K562 (cell line): Measurements from ENCODE around the gene GAB4. TPM values are rescaled to one million over a fixed set of nuclear protein-coding genes. Genes with fewer than 3 reads are reported as not detected.

Source experiments
- ATAC-seq: fragments of 200-7000 bp; cut with Tn5 transposase; 3 replicates; pipeline ENCODE4 v1.9.1; 2020; ENCODE audit warnings: moderate library complexity
- BruUV-seq: library from RNA; stranded (reverse); fragments of 400-500 nt; replicated peaks from 2 replicates; lab custom pipeline; 2021; lab: Mats Ljungman, UMichigan
- CTCF ChIA-PET: fragments of 300-600 bp; formaldehyde crosslinking; extraction: SDS; loops from one replicate; lab custom pipeline; 2021; ENCODE audit warnings: low intra/inter-chr PET ratio; lab: Yijun Ruan, JAX
- POLR2A ChIA-PET: fragments of 300-600, 350-650 bp; sonication (Branson Sonifier 250); formaldehyde crosslinking; extraction: SDS; loops from one replicate; lab custom pipeline; 2021; ENCODE audit warnings: antibody characterized with exemption, inconsistent platforms; lab: Yijun Ruan, JAX
- DNase-seq, 4 experiments: peaks; one replicate each; pipeline versions ENCODE4 v3.0.0 to v3.0.0-alpha.2; 2011 to 2018; ENCODE audit warnings: low spot score in 3 of 4, mixed read lengths in 3 of 4; ENCODE audit errors: extremely low read depth in 1 of 4
- FAIRE-seq: peaks from 2 replicates; lab custom pipeline; 2011; peaks lifted over from hg19 to GRCh38; lab: Jason Lieb, UNC
- H2AFZ ChIP-seq: 2 replicates; pipeline ENCODE4 v1.6.0; 2011; ENCODE audit warnings: low read depth, low read length, control low read depth, inconsistent platforms
- H3K27ac ChIP-seq: fragments of 200-600 bp; 3 replicates; pipeline ENCODE4 v1.8.0; 2011; ENCODE audit warnings: low read depth, mild to moderate bottlenecking, control low read depth, inconsistent platforms, low read length, moderate library complexity, mixed read lengths; ENCODE audit errors: extremely low read depth
- H3K27me3 ChIP-seq, 2 experiments: fragments of 300-600 bp in 1 of 2; 2 replicates in 1 of 2; 3 replicates in 1 of 2; pipeline versions ENCODE4 v1.6.0 to v1.8.0; 2011; ENCODE audit warnings: inconsistent platforms in 2 of 2, low read length in 2 of 2, mild to moderate bottlenecking in 1 of 2, mixed read lengths in 1 of 2, moderate library complexity in 1 of 2; ENCODE audit not compliant: control insufficient read depth in 2 of 2, insufficient read depth in 2 of 2
- H3K36me3 ChIP-seq: fragments of 300-600 bp; 3 replicates; pipeline ENCODE4 v1.8.0; 2011; ENCODE audit warnings: mild to moderate bottlenecking, low read length, inconsistent platforms; ENCODE audit not compliant: control insufficient read depth, insufficient read depth
- H3K4me1 ChIP-seq, 2 experiments: fragments of 200-600 bp in 1 of 2; replicated peaks in 1 of 2; 2 replicates in 1 of 2; 3 replicates in 1 of 2; pipeline versions ENCODE4 v1.5.1 to v1.8.0; 2011; ENCODE audit warnings: inconsistent platforms in 2 of 2, low read length in 2 of 2, mild to moderate bottlenecking in 1 of 2, mixed read lengths in 1 of 2, moderate library complexity in 1 of 2; ENCODE audit not compliant: control insufficient read depth in 2 of 2, insufficient read depth in 2 of 2
- H3K4me2 ChIP-seq: 2 replicates; pipeline ENCODE4 v1.6.1; 2011; ENCODE audit warnings: low read length, control low read depth, inconsistent platforms, mixed read lengths; ENCODE audit not compliant: insufficient read depth
- H3K4me3 ChIP-seq: fragments of 200-600 bp; sonication (generic), shearing (Covaris generic); 2 replicates; pipeline ENCODE4 v1.5.1; 2016; ENCODE audit warnings: control low read depth, inconsistent platforms
- H3K79me2 ChIP-seq: fragments of 200-600 bp; 3 replicates; pipeline ENCODE4 v1.8.0; 2011; ENCODE audit warnings: low read length, inconsistent platforms; ENCODE audit not compliant: control insufficient read depth, insufficient read depth
- H3K9ac ChIP-seq, 2 experiments: 2 replicates each; pipeline versions ENCODE4 v1.6.0 to v1.6.1; 2011; ENCODE audit warnings: low read depth in 2 of 2, low read length in 2 of 2, control low read depth in 1 of 2, inconsistent platforms in 1 of 2, mild to moderate bottlenecking in 1 of 2, mixed read lengths in 1 of 2; ENCODE audit not compliant: insufficient read depth in 1 of 2
- H3K9me1 ChIP-seq: one replicate; pipeline ENCODE4 v1.6.0; 2011; ENCODE audit warnings: inconsistent platforms, mild to moderate bottlenecking, low read length, moderate library complexity; ENCODE audit not compliant: control insufficient read depth, insufficient read depth
- H3K9me3 ChIP-seq: replicated peaks from 2 replicates; pipeline ENCODE4 v1.5.1; 2011; ENCODE audit warnings: low read depth, low read length, inconsistent platforms; ENCODE audit not compliant: control insufficient read depth, insufficient read depth
- H4K20me1 ChIP-seq: replicated peaks from 2 replicates; pipeline ENCODE4 v1.6.1; 2011; ENCODE audit warnings: low read length, inconsistent platforms, mixed read lengths; ENCODE audit not compliant: control insufficient read depth, insufficient read depth
- AFF4 ChIP-seq: sonication (generic); formaldehyde crosslinking; IDR thresholded peaks from 2 replicates; pipeline ENCODE4 v1.8.0; 2023; ENCODE audit warnings: mild to moderate bottlenecking, missing genetic modification reagents
- HOXB6 ChIP-seq: fragments of 250-450 bp; sonication (Bioruptor Pico); IDR thresholded peaks from 2 replicates; pipeline ENCODE4 v1.5.1; 2022; ENCODE audit warnings: mild to moderate bottlenecking, borderline replicate concordance
- SFPQ ChIP-seq: fragments of 200-400 bp; formaldehyde crosslinking; IDR thresholded peaks from 2 replicates; pipeline ENCODE4 v1.6.1; 2017; ENCODE audit warnings: mild to moderate bottlenecking, low read depth, low read length, moderate library complexity
- SMAD1 ChIP-seq: fragments of 150-350 bp; IDR thresholded peaks from 2 replicates; pipeline ENCODE4 v1.6.1; 2014; ENCODE audit warnings: low read length, low read depth; ENCODE audit not compliant: partially characterized antibody
- SMARCC2 ChIP-seq: fragments of 450-650 bp; IDR thresholded peaks from 2 replicates; pipeline ENCODE4 v1.6.1; 2017; ENCODE audit warnings: antibody characterized with exemption, moderate library complexity, mild to moderate bottlenecking, low read depth
- ZNF197 ChIP-seq: fragments of 200-800 bp; sonication (Bioruptor generic); IDR thresholded peaks from 2 replicates; pipeline ENCODE4 v1.6.1; 2016; ENCODE audit warnings: low read depth, missing genetic modification characterization, missing compliant biosample characterization
- ZNF41 ChIP-seq: fragments of 250-450 bp; sonication (Bioruptor Pico); conservative IDR thresholded peaks from 2 replicates; pipeline ENCODE4 v1.4.0; 2020; ENCODE audit warnings: mild to moderate bottlenecking
- WGBS: fragments of 100-300 bp; shearing (Covaris generic); methylation state at CpG from one replicate; pipeline ENCODE4 v1.1.6; 2016; ENCODE audit warnings: low coverage, mixed read lengths; ENCODE audit not compliant: insufficient coverage; ENCODE audit errors: missing lambda C conversion rate; 5-methylcytosine and 5-hydroxymethylcytosine counted together
- in situ Hi-C: fragments of 300-500 bp; cut with MboI; formaldehyde crosslinking; loops from 4 replicates; pipeline ENCODE4 v1.15.0; 2018; ENCODE audit warnings: inconsistent platforms, mixed read lengths
- intact Hi-C: fragments of 100-400 bp; cut with micrococcal nuclease; formaldehyde crosslinking; loops from 2 replicates; pipeline ENCODE4 v1.14.2; 2022
- polyA plus RNA-seq, 8 experiments: library from polyadenylated mRNA; depleted of rRNA in 4 of 8; stranded (reverse) in 5 of 8; unstranded in 3 of 8; fragments of >200 nt; fragmentation: Nextera tagmentation in 2 of 8; fragmentation: Illumina TruSeq in 1 of 8; extraction: Ambion mirVana in 2 of 8; extraction: Trizol in 1 of 8; gene quantifications; 2 replicates each; pipeline versions ENCODE4 v1.2.1 to v1.2.3, GENCODE V29; 2011 to 2014; ENCODE audit warnings: inconsistent platforms in 1 of 8, missing spikeins in 1 of 8
- total RNA-seq, 7 experiments: library from RNA; depleted of rRNA in 6 of 7; stranded (reverse); fragments of >200 nt in 6 of 7; fragmentation: Illumina TruSeq in 2 of 7; extraction: Trizol in 2 of 7; gene quantifications; 2 replicates each; pipeline versions ENCODE4 v1.2.1 to v1.2.3, GENCODE V29; 2011 to 2021; ENCODE audit warnings: low replicate concordance in 1 of 7

Gene GAB4
- total and polyA plus RNA-seq, 9 of the 15 experiments (the other 6 are each of a cell fraction or from before 2014, with no cell fraction given) = 0.04 to 0.11 (median 0.04) TPM; not detected in 6

DNA sequence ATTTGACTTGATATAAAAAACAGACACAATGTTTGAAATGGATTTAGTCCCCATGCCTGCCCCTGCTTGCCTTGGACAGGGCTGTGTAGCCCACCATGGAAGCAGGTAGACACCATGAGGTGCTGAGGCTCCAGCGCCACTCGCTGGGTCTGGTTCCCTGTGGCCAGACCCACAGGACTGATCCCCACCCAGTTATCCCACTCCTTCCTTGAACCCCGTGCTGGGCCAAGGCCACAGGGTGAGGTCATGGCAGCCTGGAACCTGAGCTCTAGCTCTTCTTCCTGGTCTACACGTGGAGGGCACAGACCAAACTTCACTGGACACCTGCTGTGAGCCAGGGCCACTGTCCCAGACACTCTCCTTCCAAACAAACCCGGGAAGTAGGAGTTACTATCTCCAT lies 42.5 kb downstream of the GAB4 start:
- H3K9me1 ChIP-seq = no peaks in the 10 kb centered on the region
- FAIRE-seq (no peak), DNase-seq (no peak), ATAC-seq (no peak)
- no peaks in the 10 kb centered on the region for H3K36me3 ChIP-seq
- no TSS peak for BruUV-seq
- 0% methylated on average over 5 of the region's 5 CpGs for WGBS
- TF ChIP-seq SFPQ = no peak
- TF ChIP-seq HOXB6 = no peak
- TF ChIP-seq SMAD1 = no peak
- no peak for TF ChIP-seq ZNF41 (CRISPR knock-in tag)
- TF ChIP-seq SMARCC2 = no peak
- no peak for TF ChIP-seq ZNF197 (CRISPR knock-in tag)
- no peak for TF ChIP-seq AFF4 (CRISPR knock-in tag)
- no peak overlapping the region for H3K27ac ChIP-seq
- H3K79me2 ChIP-seq = no peaks in the 10 kb centered on the region
- H3K9me3 ChIP-seq = no peaks in the 10 kb centered on the region
- H3K4me1 ChIP-seq = peaks cover 0 to 4% of the 10 kb centered on the region in 2 experiments; a peak in 1 of 5 replicates
- ChIA-PET POLR2A (interaction anchor here (0.6 kb wide), 1 partner anchor 27 kb away, joined by 4 read pairs; no protein-coding TSS in a partner anchor), CTCF (no interaction called here)
- in situ Hi-C loops (no loop called here), intact Hi-C loops (no loop called here)
- no peak overlapping the region for H3K9ac ChIP-seq
- peaks cover 0 to 7% of the 10 kb centered on the region in 2 experiments; a peak in 2 of 5 replicates for H3K27me3 ChIP-seq
- H2AFZ ChIP-seq = no peak overlapping the region
- no peak overlapping the region for H3K4me2 ChIP-seq
- H4K20me1 ChIP-seq = no peaks in the 10 kb centered on the region; the same call in 1 of the 2 replicates
- no peak overlapping the region for H3K4me3 ChIP-seq
